Endothelial cell of umbilical vein (primary cell): ENCODE results near the gene RBM44. TPM values are rescaled to one million over a fixed set of nuclear protein-coding genes. Genes with fewer than 3 reads are reported as not detected.

Source experiments
- BruUV-seq: library from RNA; stranded (reverse); fragments of 400-500 nt; replicated peaks from 2 replicates; lab custom pipeline; 2021; lab: Mats Ljungman, UMichigan
- CTCF ChIA-PET: fragments of 300-600, 350-600 bp; sonication (Branson Sonifier 250); formaldehyde crosslinking; loops from one replicate; lab custom pipeline; 2021; ENCODE audit warnings: antibody characterized with exemption, inconsistent platforms; lab: Charles Lee
- POLR2A ChIA-PET: fragments of 300-600, 350-600 bp; sonication (Branson Sonifier 250); formaldehyde crosslinking; loops from one replicate; lab custom pipeline; 2021; ENCODE audit warnings: antibody characterized with exemption, inconsistent platforms; lab: Charles Lee
- DNase-seq: peaks from one replicate; pipeline ENCODE4 v3.0.0-alpha.2; 2011; ENCODE audit warnings: low read depth, low spot score
- FAIRE-seq: peaks from 2 replicates; lab custom pipeline; 2011; peaks lifted over from hg19 to GRCh38; lab: Jason Lieb, UNC
- H2AFZ ChIP-seq: 2 replicates; pipeline ENCODE4 v1.6.0; 2012; ENCODE audit warnings: low read depth, low read length, control low read depth, inconsistent platforms
- H3K27ac ChIP-seq: 2 replicates; pipeline ENCODE4 v1.5.1; 2011; ENCODE audit warnings: low read depth, mild to moderate bottlenecking, control low read depth, low read length, moderate library complexity; ENCODE audit not compliant: insufficient read depth
- H3K27me3 ChIP-seq, 2 experiments: 2 replicates each; pipeline versions ENCODE4 v1.6.0 to v1.6.1; 2011; ENCODE audit warnings: low read length in 2 of 2, mixed read lengths in 1 of 2; ENCODE audit not compliant: control insufficient read depth in 2 of 2, insufficient read depth in 2 of 2
- H3K36me3 ChIP-seq, 2 experiments: 2 replicates in 1 of 2; 3 replicates in 1 of 2; pipeline ENCODE4 v1.5.1; 2011; ENCODE audit warnings: low read length in 2 of 2, mild to moderate bottlenecking in 1 of 2, moderate library complexity in 1 of 2; ENCODE audit not compliant: control insufficient read depth in 2 of 2, insufficient read depth in 2 of 2; ENCODE audit errors: extremely low read depth in 1 of 2
- H3K4me1 ChIP-seq: 3 replicates; pipeline ENCODE4 v1.5.1; 2011; ENCODE audit warnings: mild to moderate bottlenecking, low read length; ENCODE audit not compliant: control insufficient read depth, insufficient read depth; ENCODE audit errors: extremely low read depth
- H3K4me2 ChIP-seq: 2 replicates; pipeline ENCODE4 v1.6.1; 2011; ENCODE audit warnings: low read length, control low read depth, mixed read lengths; ENCODE audit not compliant: insufficient read depth
- H3K4me3 ChIP-seq, 3 experiments: fragments of 200-600 bp in 1 of 3; sonication (generic), shearing (Covaris generic) in 1 of 3; replicated peaks in 1 of 3; 2 replicates each; pipeline ENCODE4 v1.5.1; 2011 to 2016; ENCODE audit warnings: control low read depth in 3 of 3, low read length in 3 of 3, mild to moderate bottlenecking in 2 of 3, inconsistent platforms in 1 of 3, low read depth in 1 of 3, moderate library complexity in 1 of 3; ENCODE audit not compliant: insufficient read depth in 1 of 3
- H3K79me2 ChIP-seq: 2 replicates; pipeline ENCODE4 v1.6.0; 2012; ENCODE audit warnings: low read length, inconsistent platforms; ENCODE audit not compliant: control insufficient read depth, insufficient read depth
- H3K9ac ChIP-seq: replicated peaks from 2 replicates; pipeline ENCODE3; 2011; ENCODE audit warnings: low read length, control low read depth; ENCODE audit not compliant: insufficient read depth; ENCODE audit errors: extremely low read depth
- H3K9me1 ChIP-seq: replicated peaks from 3 replicates; pipeline ENCODE4 v1.6.0; 2011; ENCODE audit warnings: mild to moderate bottlenecking, low read length; ENCODE audit not compliant: control insufficient read depth, insufficient read depth; ENCODE audit errors: extremely low read depth
- H3K9me3 ChIP-seq: replicated peaks from 2 replicates; pipeline ENCODE4 v1.5.1; 2012; ENCODE audit warnings: low read length, inconsistent platforms; ENCODE audit not compliant: control insufficient read depth, insufficient read depth
- H4K20me1 ChIP-seq: replicated peaks from 2 replicates; pipeline ENCODE3; 2011; ENCODE audit warnings: mild to moderate bottlenecking, low read length; ENCODE audit not compliant: control insufficient read depth, insufficient read depth; ENCODE audit errors: extremely low read depth
- CTCF ChIP-seq, 2 donors: IDR thresholded peaks; 1 replicate in 1 of 2; 2 replicates in 1 of 2; pipeline ENCODE4 v1.5.1; 2011; ENCODE audit warnings: low read length in 2 of 2, mild to moderate bottlenecking in 2 of 2, moderate library complexity in 2 of 2, control low read depth in 1 of 2, inconsistent platforms in 1 of 2, low read depth in 1 of 2; ENCODE audit not compliant: insufficient read depth in 1 of 2; ENCODE audit errors: extremely low read depth in 1 of 2
- EZH2 ChIP-seq: IDR thresholded peaks from 2 replicates; pipeline ENCODE4 v1.6.1; 2012; ENCODE audit warnings: borderline replicate concordance, low read depth, mild to moderate bottlenecking, moderate library complexity, low read length, inconsistent platforms; ENCODE audit not compliant: severe bottlenecking
- FOS ChIP-seq: IDR thresholded peaks from 2 replicates; pipeline ENCODE4 v1.6.1; 2011; ENCODE audit warnings: mild to moderate bottlenecking, low read length, moderate library complexity, borderline replicate concordance; ENCODE audit not compliant: insufficient read depth
- GATA2 ChIP-seq: IDR thresholded peaks from 2 replicates; pipeline ENCODE4 v1.7.0; 2011; ENCODE audit warnings: low read depth, mild to moderate bottlenecking, moderate library complexity, mixed read lengths, low read length; ENCODE audit not compliant: insufficient read length, insufficient read depth
- JUN ChIP-seq: IDR thresholded peaks from 2 replicates; pipeline ENCODE4 v1.6.1; 2011; ENCODE audit warnings: borderline replicate concordance, low read depth; ENCODE audit not compliant: insufficient read length, insufficient read depth
- MAX ChIP-seq: IDR thresholded peaks from 2 replicates; pipeline ENCODE4 v1.6.1; 2011; ENCODE audit not compliant: insufficient read depth, insufficient read length
- MYC ChIP-seq: IDR thresholded peaks from one replicate; pipeline ENCODE4 v1.6.1; 2011; ENCODE audit warnings: mild to moderate bottlenecking, low read depth, low read length
- POLR2A ChIP-seq: IDR thresholded peaks from 2 replicates; pipeline ENCODE4 v1.6.1; 2012; ENCODE audit warnings: low read depth, mild to moderate bottlenecking, control low read depth, low read length
- POLR2AphosphoS5 ChIP-seq: IDR thresholded peaks from 2 replicates; pipeline ENCODE4 v1.6.1; 2012; ENCODE audit warnings: low read depth, mild to moderate bottlenecking, control low read depth, low read length, moderate library complexity; ENCODE audit not compliant: insufficient read depth
- dilution Hi-C: fragments of 300-500 bp; cut with MboI; formaldehyde crosslinking; loops from one replicate; pipeline ENCODE4 v1.15.0; 2019; ENCODE audit warnings: low sequenced_read_pairs; ENCODE audit not compliant: extremely low pct_ligation_motif_present
- intact Hi-C: fragments of 100-400 bp; cut with micrococcal nuclease; formaldehyde crosslinking; loops from one replicate; pipeline ENCODE4 v1.10.0; 2022
- polyA plus RNA-seq, 4 experiments: library from polyadenylated mRNA; depleted of rRNA in 3 of 4; stranded (reverse) in 3 of 4; unstranded in 1 of 4; fragments of >200 nt; gene quantifications; 2 replicates each; pipeline versions ENCODE4 v1.2.1 to v1.2.3, GENCODE V29; 2011 to 2012; ENCODE audit warnings: missing spikeins in 1 of 4
- total RNA-seq: library from RNA; stranded (reverse); gene quantifications from 2 replicates; pipeline ENCODE4 v1.2.3, GENCODE V29; 2021

The RBM44 gene
- total and polyA plus RNA-seq, 2 donors (not counting 3 experiments of a cell fraction or from before 2014, with no cell fraction given), result 0.14 to 0.53 TPM

- ChIA-PET POLR2A (no interaction called here), CTCF (interaction anchor here (1.1 kb wide), 2 partner anchors 8 to 33 kb away, joined by 3 to 4 read pairs; no protein-coding TSS in a partner anchor)
- H3K9ac ChIP-seq, result no peak overlapping the region
- dilution Hi-C loops, result no loop called here
- FAIRE-seq (no peak), DNase-seq (no peak)
- no peak overlapping the region for H2AFZ ChIP-seq
- H3K4me3 ChIP-seq, result no peak overlapping the region
- TF ChIP-seq JUN (no peak), POLR2A (no peak)
- no peaks in the 10 kb centered on the region for H4K20me1 ChIP-seq
- H3K36me3 ChIP-seq, result no peaks in the 10 kb centered on the region
- no peaks in the 10 kb centered on the region for H3K27me3 ChIP-seq
- peaks cover 3% of the 10 kb centered on the region for H3K4me1 ChIP-seq
- no TSS peak for BruUV-seq
- no peaks in the 10 kb centered on the region for H3K9me3 ChIP-seq
- no peak overlapping the region for H3K27ac ChIP-seq
- no peaks in the 10 kb centered on the region for H3K79me2 ChIP-seq
- no peaks in the 10 kb centered on the region for H3K9me1 ChIP-seq
- intact Hi-C loops, result no loop called here
- H3K4me2 ChIP-seq, result no peak overlapping the region
Observed at GRCh38 chr2:237883951-237884446, 85.4 kb downstream of the RBM44 start.

GRCh38 chr2:237884681-237885080, 86.1 kb downstream of the RBM44 start:
- POLR2A ChIA-PET, result no interaction called here

More at GRCh38 chr2:237884681-237885080, 86.1 kb downstream of the RBM44 start:
- no TSS peak for BruUV-seq
- no peak overlapping the region for H3K9ac ChIP-seq
- no peaks in the 10 kb centered on the region for H3K27me3 ChIP-seq
- H3K79me2 ChIP-seq, result no peaks in the 10 kb centered on the region
- H3K4me2 ChIP-seq, result no peak overlapping the region
- peaks cover 3% of the 10 kb centered on the region for H3K4me1 ChIP-seq
- no peak for FAIRE-seq
- dilution Hi-C loops (no loop called here), intact Hi-C loops (no loop called here)
- H4K20me1 ChIP-seq, result no peaks in the 10 kb centered on the region
- no peak overlapping the region for H2AFZ ChIP-seq
- CTCF ChIA-PET, result interaction anchor here (0.7 to 1.1 kb wide), 3 partner anchors 8 to 39 kb away, joined by 3 to 4 read pairs (median 3); no protein-coding TSS in a partner anchor
- TF ChIP-seq FOS (no peak), POLR2A (no peak), EZH2 (no peak), POLR2AphosphoS5 (no peak), MYC (no peak), CTCF (IDR thresholded peaks at IDR 0.05; ENCODE audit: extremely low read depth in 1 of 2, insufficient read depth in 1 of 2, low read depth in 1 of 2, low read length in 2 of 2) (no peak), MAX (no peak), JUN (no peak), GATA2 (no peak)
- H3K9me3 ChIP-seq, result no peaks in the 10 kb centered on the region
- H3K36me3 ChIP-seq, result no peaks in the 10 kb centered on the region
- H3K9me1 ChIP-seq, result no peaks in the 10 kb centered on the region
- DNase-seq, result no peak
- H3K4me3 ChIP-seq, result no peak overlapping the region
- H3K27ac ChIP-seq, result no peak overlapping the region
